Measurements from ENCODE around the gene IL11.

The IL11 gene

GRCh38 chr19:55352040-55352439 is 18.2 kb downstream of the IL11 start:
- Histone ChIP-seq H3K36me3 (ENCODE audit: control insufficient read depth in 1 of 2, insufficient read depth in 2 of 2, low read length in 2 of 2) (no peaks in the 10 kb centered on the region), H3K27ac (ENCODE audit: low read depth, low read length) (no peak overlapping the region), H3K4me3 (ENCODE audit: low read depth in 1 of 2, low read length in 2 of 2) (no peak overlapping the region), H3K4me1 (ENCODE audit: control insufficient read depth in 1 of 2, insufficient read depth in 2 of 2, low read length in 2 of 2) (peaks cover 17 to 28% of the 10 kb centered on the region in 2 donors), H3K9ac (ENCODE audit: low read depth in 1 of 2, low read length in 2 of 2) (no peak overlapping the region), H3K27me3 (ENCODE audit: control insufficient read depth in 1 of 2, insufficient read depth in 2 of 2, low read length in 2 of 2) (peaks cover 27 to 34% of the 10 kb centered on the region in 2 donors), H3K9me3 (ENCODE audit: control insufficient read depth in 1 of 2, low read length in 2 of 2) (no peaks in the 10 kb centered on the region)

- Histone ChIP-seq H3K9me3 (ENCODE audit: control insufficient read depth in 1 of 2, low read length in 2 of 2) (no peaks in the 10 kb centered on the region), H3K27ac (ENCODE audit: low read depth, low read length) (no peak overlapping the region), H3K4me1 (ENCODE audit: control insufficient read depth in 1 of 2, insufficient read depth in 2 of 2, low read length in 2 of 2) (peaks cover 20 to 28% of the 10 kb centered on the region in 2 donors), H3K4me3 (ENCODE audit: low read depth in 1 of 2, low read length in 2 of 2) (no peak overlapping the region), H3K27me3 (ENCODE audit: control insufficient read depth in 1 of 2, insufficient read depth in 2 of 2, low read length in 2 of 2) (peaks cover 27 to 32% of the 10 kb centered on the region in 2 donors), H3K9ac (ENCODE audit: low read depth in 1 of 2, low read length in 2 of 2) (no peak overlapping the region), H3K36me3 (ENCODE audit: control insufficient read depth in 1 of 2, insufficient read depth in 2 of 2, low read length in 2 of 2) (peaks cover 0 to 3% of the 10 kb centered on the region in 2 donors)
Observed at GRCh38 chr19:55350620-55351315, 19.5 kb downstream of the IL11 start.

GRCh38 chr19:55348317-55349034 is 21.8 kb downstream of the IL11 start:
- Histone ChIP-seq H3K4me1 (ENCODE audit: control insufficient read depth in 1 of 2, insufficient read depth in 2 of 2, low read length in 2 of 2) (peaks cover 22 to 23% of the 10 kb centered on the region in 2 donors), H3K27me3 (ENCODE audit: control insufficient read depth in 1 of 2, insufficient read depth in 2 of 2, low read length in 2 of 2) (peaks cover 21 to 26% of the 10 kb centered on the region in 2 donors), H3K4me3 (ENCODE audit: low read depth in 1 of 2, low read length in 2 of 2) (no peak overlapping the region), H3K9me3 (ENCODE audit: control insufficient read depth in 1 of 2, low read length in 2 of 2) (no peaks in the 10 kb centered on the region), H3K27ac (ENCODE audit: low read depth, low read length) (no peak overlapping the region), H3K36me3 (ENCODE audit: control insufficient read depth in 1 of 2, insufficient read depth in 2 of 2, low read length in 2 of 2) (peaks cover 4 to 10% of the 10 kb centered on the region in 2 donors), H3K9ac (ENCODE audit: low read depth in 1 of 2, low read length in 2 of 2) (no peak overlapping the region)

- Histone ChIP-seq H3K36me3 (ENCODE audit: control insufficient read depth in 1 of 2, insufficient read depth in 2 of 2, low read length in 2 of 2) (peaks cover 5 to 15% of the 10 kb centered on the region in 2 donors), H3K27ac (ENCODE audit: low read depth, low read length) (no peak overlapping the region), H3K9ac (ENCODE audit: low read depth in 1 of 2, low read length in 2 of 2) (no peak overlapping the region), H3K9me3 (ENCODE audit: control insufficient read depth in 1 of 2, low read length in 2 of 2) (no peaks in the 10 kb centered on the region), H3K4me1 (ENCODE audit: control insufficient read depth in 1 of 2, insufficient read depth in 2 of 2, low read length in 2 of 2) (peaks cover 15% of the 10 kb centered on the region in 2 donors), H3K4me3 (ENCODE audit: low read depth in 1 of 2, low read length in 2 of 2) (no peak overlapping the region), H3K27me3 (ENCODE audit: control insufficient read depth in 1 of 2, insufficient read depth in 2 of 2, low read length in 2 of 2) (peaks cover 11 to 16% of the 10 kb centered on the region in 2 donors)
Observed at GRCh38 chr19:55347442-55348009, 22.7 kb downstream of the IL11 start.

- Histone ChIP-seq H3K27ac (ENCODE audit: low read depth, low read length) (no peak overlapping the region), H3K4me3 (ENCODE audit: low read depth in 1 of 2, low read length in 2 of 2) (no peak overlapping the region), H3K27me3 (ENCODE audit: control insufficient read depth in 1 of 2, insufficient read depth in 2 of 2, low read length in 2 of 2) (peaks cover 5 to 10% of the 10 kb centered on the region in 2 donors), H3K4me1 (ENCODE audit: control insufficient read depth in 1 of 2, insufficient read depth in 2 of 2, low read length in 2 of 2) (peaks cover 8 to 10% of the 10 kb centered on the region in 2 donors), H3K9ac (ENCODE audit: low read depth in 1 of 2, low read length in 2 of 2) (no peak overlapping the region), H3K9me3 (ENCODE audit: control insufficient read depth in 1 of 2, low read length in 2 of 2) (no peaks in the 10 kb centered on the region), H3K36me3 (ENCODE audit: control insufficient read depth in 1 of 2, insufficient read depth in 2 of 2, low read length in 2 of 2) (peaks cover 5 to 15% of the 10 kb centered on the region in 2 donors)
Observed at GRCh38 chr19:55346725-55347441, 23.4 kb downstream of the IL11 start.

- Histone ChIP-seq H3K4me3 (ENCODE audit: low read depth in 1 of 2, low read length in 2 of 2) (no peak overlapping the region), H3K9ac (ENCODE audit: low read depth in 1 of 2, low read length in 2 of 2) (no peak overlapping the region), H3K9me3 (ENCODE audit: control insufficient read depth in 1 of 2, low read length in 2 of 2) (no peaks in the 10 kb centered on the region), H3K4me1 (ENCODE audit: control insufficient read depth in 1 of 2, insufficient read depth in 2 of 2, low read length in 2 of 2) (peaks cover 7 to 11% of the 10 kb centered on the region in 2 donors), H3K27me3 (ENCODE audit: control insufficient read depth in 1 of 2, insufficient read depth in 2 of 2, low read length in 2 of 2) (peaks cover 0 to 2% of the 10 kb centered on the region in 2 donors), H3K27ac (ENCODE audit: low read depth, low read length) (no peak overlapping the region), H3K36me3 (ENCODE audit: control insufficient read depth in 1 of 2, insufficient read depth in 2 of 2, low read length in 2 of 2) (peaks cover 5 to 15% of the 10 kb centered on the region in 2 donors)
Observed at GRCh38 chr19:55345818-55346724, 24.2 kb downstream of the IL11 start.

- H3K27me3 ChIP-seq (ENCODE audit: control insufficient read depth in 1 of 2, insufficient read depth in 2 of 2, low read length in 2 of 2) = no peaks in the 10 kb centered on the region
- H3K9me3 ChIP-seq (ENCODE audit: control insufficient read depth in 1 of 2, low read length in 2 of 2) = no peaks in the 10 kb centered on the region
- H3K9ac ChIP-seq (ENCODE audit: low read depth in 1 of 2, low read length in 2 of 2) = no peak overlapping the region
- peaks cover 0 to 17% of the 10 kb centered on the region in 2 donors for H3K4me1 ChIP-seq (ENCODE audit: control insufficient read depth in 1 of 2, insufficient read depth in 2 of 2, low read length in 2 of 2)
- H3K36me3 ChIP-seq (ENCODE audit: control insufficient read depth in 1 of 2, insufficient read depth in 2 of 2, low read length in 2 of 2) = peaks cover 5 to 15% of the 10 kb centered on the region in 2 donors
- H3K27ac ChIP-seq (ENCODE audit: low read depth, low read length) = no peak overlapping the region
- H3K4me3 ChIP-seq (ENCODE audit: low read depth in 1 of 2, low read length in 2 of 2) = no peak overlapping the region
Observed at GRCh38 chr19:55345101-55345817, 25.0 kb downstream of the IL11 start.

GRCh38 chr19:55344444-55344843 is 25.8 kb downstream of the IL11 start:
- peaks cover 5 to 15% of the 10 kb centered on the region in 2 donors for H3K36me3 ChIP-seq (ENCODE audit: control insufficient read depth in 1 of 2, insufficient read depth in 2 of 2, low read length in 2 of 2)
- H3K4me1 ChIP-seq (ENCODE audit: control insufficient read depth in 1 of 2, insufficient read depth in 2 of 2, low read length in 2 of 2) = peaks cover 0 to 20% of the 10 kb centered on the region in 2 donors
- no peaks in the 10 kb centered on the region for H3K9me3 ChIP-seq (ENCODE audit: control insufficient read depth in 1 of 2, low read length in 2 of 2)
- H3K9ac ChIP-seq (ENCODE audit: low read depth in 1 of 2, low read length in 2 of 2) = no peak overlapping the region
- H3K27ac ChIP-seq (ENCODE audit: low read depth, low read length) = no peak overlapping the region
- no peaks in the 10 kb centered on the region for H3K27me3 ChIP-seq (ENCODE audit: control insufficient read depth in 1 of 2, insufficient read depth in 2 of 2, low read length in 2 of 2)
- H3K4me3 ChIP-seq (ENCODE audit: low read depth in 1 of 2, low read length in 2 of 2) = no peak overlapping the region

Measured in duodenal mucosa (tissue), 2 donors.